H1 (cell line): ENCODE data around the gene SEC22C.

Experiments used
- CBX8 ChIP-seq: fragments of 300-800, 300-1000 bp; sonication (generic); IDR thresholded peaks from 2 replicates; pipeline ENCODE4 v1.7.1; 2016; ENCODE audit warnings: low read depth, low read length, borderline replicate concordance
- CTCF ChIP-seq, 3 experiments: IDR thresholded peaks; 1 replicate in 2 of 3; 2 replicates in 1 of 3; pipeline versions ENCODE4 v1.5.1 to v1.6.1; 2011; ENCODE audit warnings: low read length in 3 of 3, mild to moderate bottlenecking in 3 of 3, inconsistent platforms in 2 of 3, low read depth in 1 of 3, moderate library complexity in 1 of 3; ENCODE audit not compliant: insufficient read depth in 1 of 3; ENCODE audit errors: control extremely low read depth in 1 of 3
- EZH2 ChIP-seq: fragments of 200-600 bp; sonication (generic); IDR thresholded peaks from 2 replicates; pipeline ENCODE4 v1.7.1; 2012; ENCODE audit warnings: low read depth, mild to moderate bottlenecking, moderate library complexity, low read length, inconsistent platforms; ENCODE audit not compliant: severe bottlenecking
- HDAC2 ChIP-seq, 2 experiments: fragments of 300-600 bp in 1 of 2; sonication (generic) in 1 of 2; IDR thresholded peaks; 2 replicates each; pipeline ENCODE4 v1.6.1; 2011 to 2012; ENCODE audit warnings: low read depth in 2 of 2, low read length in 2 of 2, mild to moderate bottlenecking in 2 of 2, moderate library complexity in 2 of 2, borderline replicate concordance in 1 of 2, inconsistent platforms in 1 of 2
- JUN ChIP-seq: IDR thresholded peaks from 2 replicates; pipeline ENCODE4 v1.6.1; 2011; ENCODE audit warnings: low read depth, mild to moderate bottlenecking, improper control_type of control experiment, low read length
- MAX ChIP-seq: IDR thresholded peaks from 2 replicates; pipeline ENCODE4 v1.6.1; 2012; ENCODE audit warnings: inconsistent platforms
- NANOG ChIP-seq: IDR thresholded peaks from 2 replicates; pipeline ENCODE4 v1.6.1; 2011; ENCODE audit warnings: low read length, low read depth, mild to moderate bottlenecking, inconsistent platforms; ENCODE audit not compliant: insufficient read depth, poor library complexity, severe bottlenecking
- SIRT6 ChIP-seq: IDR thresholded peaks from one replicate; pipeline ENCODE4 v1.7.1; 2012; ENCODE audit warnings: low read length, inconsistent platforms
- TAF7 ChIP-seq: optimal IDR thresholded peaks from 2 replicates; pipeline ENCODE3; 2011; ENCODE audit warnings: low read depth, mild to moderate bottlenecking, inconsistent platforms, low read length, moderate library complexity, borderline replicate concordance
- YY1 ChIP-seq: IDR thresholded peaks from 2 replicates; pipeline ENCODE4 v1.6.1; 2011; ENCODE audit warnings: low read depth, mild to moderate bottlenecking, low read length

- TF ChIP-seq SIRT6 (no peak), MAX (no peak), CTCF (IDR thresholded peaks at IDR 0.05; ENCODE audit: control extremely low read depth in 1 of 3, insufficient read depth in 1 of 3, low read depth in 1 of 3, low read length in 3 of 3) (no peak), NANOG (no peak), JUN (no peak), TAF7 (no peak), HDAC2 (IDR thresholded peaks at IDR 0.05; ENCODE audit: borderline replicate concordance in 1 of 2, low read depth in 2 of 2, low read length in 2 of 2) (no peak), CBX8 (no peak), EZH2 (no peak), YY1 (no peak)
Measured at GRCh38 chr3:42533161-42533897, 48.4 kb downstream of the SEC22C start.
